PC-3 (cell line): ENCODE results near the gene RPS4Y1. TPM values are rescaled to one million over a fixed set of nuclear protein-coding genes. Genes with fewer than 3 reads are reported as not detected.

Experiments
- ATAC-seq: fragments of 200-7000 bp; cut with Tn5 transposase; 2 replicates; pipeline ENCODE4 v1.9.1; 2020; ENCODE audit warnings: mild to moderate bottlenecking, moderate library complexity
- BruUV-seq: library from RNA; stranded (reverse); fragments of 400-500 nt; replicated peaks from 2 replicates; lab custom pipeline; 2021; lab: Mats Ljungman, UMichigan
- CTCF ChIA-PET: fragments of 300-600 bp; sonication (Branson Sonifier 250); formaldehyde crosslinking; loops from one replicate; lab custom pipeline; 2022; ENCODE audit warnings: antibody characterized with exemption; lab: Charles Lee
- POLR2A ChIA-PET: fragments of 300-600 bp; sonication (Branson Sonifier 250); formaldehyde crosslinking; loops from one replicate; lab custom pipeline; 2022; ENCODE audit warnings: antibody characterized with exemption; ENCODE audit not compliant: unreplicated experiment; lab: Charles Lee
- DNase-seq: peaks from one replicate; pipeline ENCODE4 v3.0.0-alpha.2; 2015
- H2AFZ ChIP-seq: fragments of 300-600 bp; sonication (generic); 2 replicates; pipeline ENCODE4 v1.6.0; 2016; ENCODE audit warnings: antibody characterized with exemption, low read length
- H3F3A ChIP-seq: fragments of 300-600 bp; sonication (generic); one replicate; pipeline ENCODE4 v1.6.0; 2017; ENCODE audit warnings: antibody characterized with exemption, low read length, control low read depth, mild to moderate bottlenecking; ENCODE audit not compliant: unreplicated experiment
- H3K27ac ChIP-seq: fragments of 300-600 bp; sonication (generic); 2 replicates; pipeline ENCODE4 v1.5.1; 2016; ENCODE audit warnings: mild to moderate bottlenecking, low read length
- H3K27me3 ChIP-seq: fragments of 300-600 bp; sonication (generic); 2 replicates; pipeline ENCODE4 v1.6.1; 2016; ENCODE audit warnings: low read length, mixed read lengths
- H3K36me3 ChIP-seq: fragments of 300-600 bp; sonication (generic); 2 replicates; pipeline ENCODE4 v1.6.1; 2016; ENCODE audit warnings: low read depth, mixed run types, low read length, mixed read lengths
- H3K4me1 ChIP-seq: fragments of 300-600 bp; sonication (generic); 2 replicates; pipeline ENCODE4 v1.5.1; 2016; ENCODE audit warnings: low read length; ENCODE audit not compliant: insufficient read depth
- H3K4me2 ChIP-seq: fragments of 300-600 bp; sonication (generic); 2 replicates; pipeline ENCODE4 v1.6.0; 2016; ENCODE audit warnings: low read length
- H3K4me3 ChIP-seq: fragments of 300-600 bp; sonication (generic); 2 replicates; pipeline ENCODE4 v1.5.1; 2016; ENCODE audit warnings: mild to moderate bottlenecking, low read length, mixed read lengths
- H3K79me2 ChIP-seq: fragments of 300-600 bp; sonication (generic); 2 replicates; pipeline ENCODE4 v1.6.1; 2017; ENCODE audit warnings: low read length, mixed read lengths
- H3K9ac ChIP-seq: fragments of 300-600 bp; sonication (generic); 2 replicates; pipeline ENCODE4 v1.6.0; 2016; ENCODE audit warnings: mild to moderate bottlenecking, low read length
- H3K9me2 ChIP-seq: fragments of 300-600 bp; sonication (generic); replicated peaks from 2 replicates; pipeline ENCODE4 v1.6.1; 2016; ENCODE audit warnings: mixed run types, low read length, mixed read lengths
- H3K9me3 ChIP-seq: fragments of 300-600 bp; sonication (generic); 2 replicates; pipeline ENCODE4 v1.6.1; 2016; ENCODE audit warnings: low read length, mixed read lengths
- H4K20me1 ChIP-seq: fragments of 300-600 bp; sonication (generic); 2 replicates; pipeline ENCODE4 v1.6.1; 2016; ENCODE audit warnings: low read length, mixed read lengths
- CTCF ChIP-seq: fragments of 300-600 bp; sonication (generic); conservative IDR thresholded peaks from 2 replicates; pipeline ENCODE4 v1.5.1; 2017; ENCODE audit warnings: antibody characterized with exemption, low read depth, mild to moderate bottlenecking, low read length
- EZH2 ChIP-seq: fragments of 300-600 bp; sonication (generic); IDR thresholded peaks from one replicate; pipeline ENCODE4 v1.6.1; 2017; ENCODE audit warnings: antibody characterized with exemption, mild to moderate bottlenecking, low read length; ENCODE audit not compliant: unreplicated experiment
- EZH2phosphoT487 ChIP-seq: fragments of 300-600 bp; sonication (generic); IDR thresholded peaks from 2 replicates; pipeline ENCODE4 v1.6.1; 2018; ENCODE audit warnings: mild to moderate bottlenecking, antibody characterized with exemption, low read length, borderline replicate concordance
- intact Hi-C: fragments of 100-400 bp; cut with micrococcal nuclease; formaldehyde crosslinking; loops from 2 replicates; pipeline ENCODE4 v1.9.0; 2023
- total RNA-seq: library from RNA; depleted of rRNA; stranded (reverse); fragments of >200 nt; gene quantifications from 2 replicates; pipeline ENCODE4 v1.2.3, GENCODE V29; 2014

The RPS4Y1 gene
- total RNA-seq, 1 experiment from 2014 or later, result not detected

- POLR2A ChIA-PET, result no interaction called here
- Histone ChIP-seq H3K9ac (no peak overlapping the region), H3F3A (no peaks in the 10 kb centered on the region), H2AFZ (no peak overlapping the region), H3K36me3 (no peaks in the 10 kb centered on the region), H3K79me2 (no peaks in the 10 kb centered on the region), H3K9me3 (no peaks in the 10 kb centered on the region), H3K27me3 (no peaks in the 10 kb centered on the region), H3K4me2 (no peak overlapping the region), H3K9me2 (no peaks in the 10 kb centered on the region), H3K4me3 (no peak overlapping the region), H3K27ac (no peak overlapping the region), H3K4me1 (no peaks in the 10 kb centered on the region), H4K20me1 (no peaks in the 10 kb centered on the region)
- TF ChIP-seq CTCF, result no peak
- TF ChIP-seq EZH2phosphoT487, result no peak
- no peak for TF ChIP-seq EZH2
- intact Hi-C loops, result no loop called here
- no peak for ATAC-seq
- BruUV-seq, result no TSS peak
- CTCF ChIA-PET, result no interaction called here
- DNase-seq, result no peak
Observed at GRCh38 chrY:2828497-2828896, 12.9 kb upstream of the RPS4Y1 start.

GRCh38 chrY:2835230-2835629 lies 6.2 kb upstream of the RPS4Y1 start:
- no TSS peak for BruUV-seq
- H3K27me3 ChIP-seq, result no peaks in the 10 kb centered on the region
- ATAC-seq (no peak), DNase-seq (no peak)
- ChIA-PET POLR2A (no interaction called here), CTCF (no interaction called here)
- intact Hi-C loops, result no loop called here
- no peaks in the 10 kb centered on the region for H3K79me2 ChIP-seq
- H3K9me2 ChIP-seq, result no peaks in the 10 kb centered on the region
- no peak overlapping the region for H3K4me2 ChIP-seq
- H4K20me1 ChIP-seq, result no peaks in the 10 kb centered on the region
- H2AFZ ChIP-seq, result no peak overlapping the region
- H3K9ac ChIP-seq, result no peak overlapping the region
- no peak overlapping the region for H3K4me3 ChIP-seq
- H3K27ac ChIP-seq, result no peak overlapping the region
- TF ChIP-seq EZH2phosphoT487, result no peak
- no peak for TF ChIP-seq CTCF
- no peaks in the 10 kb centered on the region for H3K4me1 ChIP-seq
- H3F3A ChIP-seq, result no peaks in the 10 kb centered on the region
- no peaks in the 10 kb centered on the region for H3K9me3 ChIP-seq
- no peaks in the 10 kb centered on the region for H3K36me3 ChIP-seq

- no peaks in the 10 kb centered on the region for H3F3A ChIP-seq
- POLR2A ChIA-PET, result no interaction called here
- ATAC-seq, result no peak
Observed at GRCh38 chrY:2837078-2837477, 4.3 kb upstream of the RPS4Y1 start.

More at GRCh38 chrY:2837078-2837477, 4.3 kb upstream of the RPS4Y1 start:
- H3K27me3 ChIP-seq, result no peaks in the 10 kb centered on the region
- intact Hi-C loops, result no loop called here
- no peak overlapping the region for H3K27ac ChIP-seq
- no peak overlapping the region for H3K4me3 ChIP-seq
- H4K20me1 ChIP-seq, result no peaks in the 10 kb centered on the region
- BruUV-seq, result no TSS peak
- H2AFZ ChIP-seq, result no peak overlapping the region
- no peaks in the 10 kb centered on the region for H3K36me3 ChIP-seq
- H3K9me2 ChIP-seq, result no peaks in the 10 kb centered on the region
- H3K4me2 ChIP-seq, result no peak overlapping the region
- TF ChIP-seq CTCF (no peak), EZH2 (no peak), EZH2phosphoT487 (no peak)
- H3K79me2 ChIP-seq, result no peaks in the 10 kb centered on the region
- no peak overlapping the region for H3K9ac ChIP-seq
- CTCF ChIA-PET, result no interaction called here
- no peaks in the 10 kb centered on the region for H3K9me3 ChIP-seq
- H3K4me1 ChIP-seq, result no peaks in the 10 kb centered on the region
- DNase-seq, result no peak
